ENCODE measurements around the gene TRNP1.

DNA sequence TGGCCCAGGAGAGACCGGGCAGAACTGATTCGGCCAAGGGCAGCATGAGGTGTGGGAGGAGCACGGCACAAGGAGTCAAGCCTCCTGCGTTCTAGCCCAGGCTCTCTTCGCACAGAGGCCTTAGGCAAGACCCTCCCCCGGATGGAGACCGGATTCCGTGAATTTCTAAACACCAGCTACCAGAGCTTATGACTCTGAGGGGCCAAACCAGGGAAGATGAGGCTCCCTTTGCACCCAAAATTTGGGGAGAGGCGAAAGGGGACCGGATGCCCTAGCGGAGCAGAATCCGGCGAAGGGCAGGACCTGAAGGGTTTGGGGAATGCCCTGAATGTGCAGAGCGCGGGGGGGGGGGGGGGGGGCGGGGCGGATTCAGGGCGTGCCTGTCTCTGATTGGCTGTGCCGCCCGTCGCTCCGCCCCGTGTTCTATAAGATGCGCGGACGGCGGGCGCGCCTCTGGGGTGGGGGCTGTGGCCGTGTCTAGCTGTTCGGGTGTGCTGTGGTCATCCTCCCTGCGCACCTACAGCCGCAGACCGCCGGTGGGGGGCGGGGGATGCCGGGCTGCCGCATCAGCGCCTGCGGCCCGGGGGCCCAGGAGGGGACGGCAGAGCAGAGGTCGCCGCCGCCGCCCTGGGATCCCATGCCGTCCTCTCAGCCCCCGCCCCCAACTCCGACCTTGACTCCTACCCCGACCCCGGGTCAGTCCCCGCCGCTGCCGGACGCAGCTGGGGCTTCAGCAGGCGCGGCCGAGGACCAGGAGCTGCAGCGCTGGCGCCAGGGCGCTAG, at the start of gene TRNP1:
- TF ChIP-seq, protein P1, sequence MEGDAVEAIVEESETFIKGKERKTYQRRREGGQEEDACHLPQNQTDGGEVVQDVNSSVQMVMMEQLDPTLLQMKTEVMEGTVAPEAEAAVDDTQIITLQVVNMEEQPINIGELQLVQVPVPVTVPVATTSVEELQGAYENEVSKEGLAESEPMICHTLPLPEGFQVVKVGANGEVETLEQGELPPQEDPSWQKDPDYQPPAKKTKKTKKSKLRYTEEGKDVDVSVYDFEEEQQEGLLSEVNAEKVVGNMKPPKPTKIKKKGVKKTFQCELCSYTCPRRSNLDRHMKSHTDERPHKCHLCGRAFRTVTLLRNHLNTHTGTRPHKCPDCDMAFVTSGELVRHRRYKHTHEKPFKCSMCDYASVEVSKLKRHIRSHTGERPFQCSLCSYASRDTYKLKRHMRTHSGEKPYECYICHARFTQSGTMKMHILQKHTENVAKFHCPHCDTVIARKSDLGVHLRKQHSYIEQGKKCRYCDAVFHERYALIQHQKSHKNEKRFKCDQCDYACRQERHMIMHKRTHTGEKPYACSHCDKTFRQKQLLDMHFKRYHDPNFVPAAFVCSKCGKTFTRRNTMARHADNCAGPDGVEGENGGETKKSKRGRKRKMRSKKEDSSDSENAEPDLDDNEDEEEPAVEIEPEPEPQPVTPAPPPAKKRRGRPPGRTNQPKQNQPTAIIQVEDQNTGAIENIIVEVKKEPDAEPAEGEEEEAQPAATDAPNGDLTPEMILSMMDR (IDR thresholded peaks at IDR 0.05) = no peak
- TF ChIP-seq EZH2phosphoT487 (IDR thresholded peaks at IDR 0.05) = no peak
- TF ChIP-seq EZH2 (IDR thresholded peaks at IDR 0.05) = peak; percentile 15

All from neural progenitor cell (in vitro differentiated cells).